ENCODE measurements around the gene VILL.
"Not testable (repeated sequence)": the region's sequence is repeated elsewhere in the genome, so short reads cannot be mapped to it uniquely, and the experiment has no call there.

VILL gene

DNA sequence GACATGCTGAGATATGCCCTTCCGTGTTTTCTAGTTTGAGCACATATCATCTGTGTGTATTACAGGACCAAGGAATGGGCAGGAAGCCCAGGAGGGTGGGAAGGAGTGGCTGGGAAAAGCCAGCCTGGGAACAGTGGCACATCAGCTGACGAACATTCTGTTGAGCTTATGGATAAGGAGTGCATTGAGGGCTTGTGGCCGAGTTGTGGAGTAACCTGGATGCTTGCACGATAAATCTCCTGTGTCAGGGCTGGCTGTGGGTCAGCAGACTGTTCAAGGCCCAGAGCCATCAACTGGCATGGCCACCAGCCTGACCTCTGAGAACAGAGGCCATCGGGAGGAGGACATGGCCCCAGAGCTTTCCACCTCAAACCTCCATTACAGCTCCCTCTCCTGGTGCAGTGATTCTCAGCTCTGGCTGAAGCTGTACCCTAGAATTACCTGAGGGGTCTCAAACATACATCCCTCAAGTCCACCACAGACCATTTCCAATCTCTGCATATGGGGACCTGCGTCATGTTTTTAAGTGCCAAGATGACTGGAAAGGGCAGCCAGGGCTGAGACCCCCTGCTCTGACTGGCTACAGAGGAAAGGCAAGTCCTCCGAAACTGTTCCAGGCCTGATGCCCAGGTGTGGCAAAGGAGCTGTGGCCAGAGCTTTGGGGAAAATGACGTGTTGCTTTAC is 4.8 kb upstream of the VILL start:
- H3K36me3 ChIP-seq (ENCODE audit: control insufficient read depth, insufficient read depth, low read length): no peaks in the 10 kb centered on the region
- no peak overlapping the region for H3K4me3 ChIP-seq (ENCODE audit: insufficient read depth, low read depth, low read length, poor library complexity, severe bottlenecking)
- no peak overlapping the region for H3K27ac ChIP-seq (ENCODE audit: insufficient read depth, low read length, poor library complexity, severe bottlenecking)
- no peaks in the 10 kb centered on the region for H3K27me3 ChIP-seq (replicated peaks; ENCODE audit: control insufficient read depth, insufficient read depth, low read length, poor library complexity, severe bottlenecking)
- no peak for DNase-seq
- no peaks in the 10 kb centered on the region for H3K9me3 ChIP-seq (ENCODE audit: control insufficient read depth, low read length)
- H3K4me1 ChIP-seq (ENCODE audit: control insufficient read depth, insufficient read depth, low read length, poor library complexity, severe bottlenecking): no peaks in the 10 kb centered on the region

DNA sequence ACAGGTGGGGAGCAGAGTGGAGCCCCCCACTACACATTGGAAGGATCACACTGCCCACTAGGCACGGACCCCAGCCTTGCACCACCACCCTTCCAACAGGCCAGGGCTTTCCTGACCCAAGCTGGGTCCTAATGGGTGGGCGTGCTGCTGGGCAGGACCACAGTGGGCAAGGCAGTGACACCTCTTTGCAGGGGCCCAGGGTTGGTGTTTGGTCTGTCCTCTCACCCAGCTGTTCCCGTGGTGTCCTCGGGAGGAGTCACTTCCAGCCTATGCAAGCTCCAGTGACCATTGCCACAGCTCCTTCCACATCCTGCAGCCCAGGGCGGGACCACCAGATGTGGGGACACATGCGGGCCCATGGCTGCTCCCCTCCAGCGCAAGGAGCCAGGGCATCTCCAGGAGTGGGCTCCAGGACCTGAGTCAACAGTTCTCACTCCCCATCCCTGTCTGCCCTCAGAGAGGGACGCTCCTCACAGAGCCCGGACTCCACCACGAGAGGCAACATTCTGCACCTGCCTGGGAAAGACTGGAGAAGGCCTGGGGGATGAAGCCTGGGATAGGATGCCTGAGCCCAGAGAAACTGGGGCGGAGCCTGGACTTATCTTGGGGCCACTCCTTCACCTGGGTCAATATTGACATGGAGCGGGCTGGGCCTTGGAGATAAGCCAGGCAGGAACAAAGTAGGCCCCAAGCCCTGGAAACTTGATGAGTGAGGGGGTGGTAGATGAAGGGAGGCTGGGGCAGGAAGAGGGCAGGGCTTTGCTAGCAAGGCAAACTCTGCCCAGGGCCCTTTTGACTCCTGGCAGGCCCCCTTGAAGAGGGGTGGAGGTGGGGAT is 3.9 kb upstream of the VILL start:
- no peaks in the 10 kb centered on the region for H3K36me3 ChIP-seq (ENCODE audit: control insufficient read depth, insufficient read depth, low read length)
- no peak overlapping the region for H3K4me3 ChIP-seq (ENCODE audit: insufficient read depth, low read depth, low read length, poor library complexity, severe bottlenecking)
- no peak overlapping the region for H3K27ac ChIP-seq (ENCODE audit: insufficient read depth, low read length, poor library complexity, severe bottlenecking)
- H3K27me3 ChIP-seq (replicated peaks; ENCODE audit: control insufficient read depth, insufficient read depth, low read length, poor library complexity, severe bottlenecking): no peaks in the 10 kb centered on the region
- H3K4me1 ChIP-seq (ENCODE audit: control insufficient read depth, insufficient read depth, low read length, poor library complexity, severe bottlenecking): no peaks in the 10 kb centered on the region
- no peak for DNase-seq
- no peaks in the 10 kb centered on the region for H3K9me3 ChIP-seq (ENCODE audit: control insufficient read depth, low read length)

DNA sequence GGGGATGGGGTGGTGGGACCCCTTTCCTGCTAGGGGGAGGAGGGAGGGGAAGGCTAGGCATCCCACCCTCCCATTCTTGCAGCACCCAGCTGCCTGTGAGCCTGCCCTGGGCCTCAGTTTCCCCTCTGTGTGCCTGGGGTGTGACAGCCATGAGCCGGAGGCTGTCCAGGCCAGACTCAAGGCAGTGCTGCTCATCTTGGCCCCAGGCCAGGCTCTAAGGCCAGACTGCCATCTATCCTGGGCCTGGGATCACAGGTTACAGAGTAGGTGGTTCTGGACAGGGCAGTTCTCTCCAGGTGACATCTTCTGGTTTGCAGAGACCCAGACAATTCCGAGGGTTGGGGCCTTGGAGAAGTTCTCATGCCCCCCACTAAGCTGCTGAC is 3.3 kb upstream of the VILL start:
- DNase-seq: no peak
- Histone ChIP-seq H3K4me1 (ENCODE audit: control insufficient read depth, insufficient read depth, low read length, poor library complexity, severe bottlenecking) (no peaks in the 10 kb centered on the region), H3K27me3 (replicated peaks; ENCODE audit: control insufficient read depth, insufficient read depth, low read length, poor library complexity, severe bottlenecking) (no peaks in the 10 kb centered on the region), H3K9me3 (ENCODE audit: control insufficient read depth, low read length) (no peaks in the 10 kb centered on the region), H3K36me3 (ENCODE audit: control insufficient read depth, insufficient read depth, low read length) (no peaks in the 10 kb centered on the region), H3K27ac (ENCODE audit: insufficient read depth, low read length, poor library complexity, severe bottlenecking) (no peak overlapping the region), H3K4me3 (ENCODE audit: insufficient read depth, low read depth, low read length, poor library complexity, severe bottlenecking) (no peak overlapping the region)

DNA sequence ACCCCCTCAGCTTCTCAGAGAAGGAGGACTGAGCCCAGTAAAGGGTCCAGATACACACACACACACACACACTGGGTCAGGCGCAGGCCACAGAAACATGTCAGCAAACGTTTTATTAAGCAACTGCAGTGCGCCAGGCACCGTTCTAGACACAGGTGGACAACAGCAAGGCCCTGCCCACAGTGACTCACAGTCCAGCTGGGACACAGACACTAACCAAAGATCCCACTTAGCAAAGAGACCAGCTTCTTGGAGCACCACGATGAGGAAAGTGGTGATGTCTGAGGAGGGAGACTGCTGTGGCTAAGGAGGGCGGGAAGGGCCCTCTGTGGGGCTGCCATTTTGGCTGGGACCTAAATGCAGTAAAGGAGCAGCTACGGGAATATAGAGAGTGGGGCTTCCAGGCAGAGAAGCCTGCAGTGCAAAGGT is 2.8 kb upstream of the VILL start:
- no peak overlapping the region for H3K4me3 ChIP-seq (ENCODE audit: insufficient read depth, low read depth, low read length, poor library complexity, severe bottlenecking)
- H3K36me3 ChIP-seq (ENCODE audit: control insufficient read depth, insufficient read depth, low read length): no peaks in the 10 kb centered on the region
- no peaks in the 10 kb centered on the region for H3K4me1 ChIP-seq (ENCODE audit: control insufficient read depth, insufficient read depth, low read length, poor library complexity, severe bottlenecking)
- H3K9me3 ChIP-seq (ENCODE audit: control insufficient read depth, low read length): no peaks in the 10 kb centered on the region
- H3K27me3 ChIP-seq (replicated peaks; ENCODE audit: control insufficient read depth, insufficient read depth, low read length, poor library complexity, severe bottlenecking): no peaks in the 10 kb centered on the region
- no peak overlapping the region for H3K27ac ChIP-seq (ENCODE audit: insufficient read depth, low read length, poor library complexity, severe bottlenecking)
- DNase-seq: no peak

DNA sequence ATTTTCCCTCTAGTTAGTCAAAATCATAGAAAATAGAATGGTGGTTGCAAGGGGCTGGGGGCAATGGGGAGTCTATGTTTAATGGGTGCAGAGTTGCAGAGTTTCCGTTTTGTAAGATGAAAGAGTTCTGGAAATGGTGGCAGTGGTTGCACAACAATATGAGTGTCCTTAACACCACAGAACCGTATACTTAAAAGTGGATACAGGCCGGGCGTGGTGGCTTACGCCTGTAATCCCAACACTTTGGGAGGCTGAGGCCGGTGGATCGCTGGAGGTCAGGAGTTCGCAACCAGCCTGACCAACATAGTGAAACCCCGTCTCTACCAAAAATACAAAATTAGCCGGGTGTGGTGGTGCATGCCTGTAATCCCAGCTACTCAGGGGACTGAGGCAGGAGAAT is 2.2 kb upstream of the VILL start:
- H3K36me3 ChIP-seq (ENCODE audit: control insufficient read depth, insufficient read depth, low read length); DNase-seq: not testable (repeated sequence)

DNA sequence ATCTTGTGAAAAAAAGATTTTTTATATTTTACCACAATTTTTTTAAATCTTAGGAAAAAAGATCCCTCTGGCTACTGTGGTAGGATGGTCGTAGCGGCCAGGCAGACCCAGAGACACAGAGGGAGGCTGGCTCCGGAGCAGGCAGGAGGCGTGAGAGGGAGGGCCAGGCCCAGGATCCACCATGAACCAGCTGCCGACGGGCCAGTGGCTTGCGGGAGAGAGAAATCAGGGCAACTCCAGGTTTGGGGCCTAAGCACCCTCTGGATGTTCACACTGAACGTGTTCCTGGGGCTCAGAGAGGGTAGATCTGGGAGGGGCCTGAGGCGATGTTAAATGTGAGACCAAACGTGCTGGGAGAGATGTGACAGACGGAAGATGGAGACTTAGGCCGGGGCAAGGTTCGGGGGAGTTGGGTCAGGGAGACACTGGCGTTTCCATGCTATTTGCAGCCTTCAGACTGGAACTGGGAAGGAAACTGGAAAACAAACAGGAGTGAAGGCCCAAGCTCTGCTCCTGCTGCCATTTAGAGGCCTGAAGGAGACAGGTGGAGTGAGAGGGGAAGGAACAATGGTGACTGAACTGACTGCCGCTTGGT is 1.6 kb upstream of the VILL start:
- H3K36me3 ChIP-seq (ENCODE audit: control insufficient read depth, insufficient read depth, low read length): no peaks in the 10 kb centered on the region
- no peaks in the 10 kb centered on the region for H3K9me3 ChIP-seq (ENCODE audit: control insufficient read depth, low read length)
- no peak overlapping the region for H3K27ac ChIP-seq (ENCODE audit: insufficient read depth, low read length, poor library complexity, severe bottlenecking)
- H3K4me3 ChIP-seq (ENCODE audit: insufficient read depth, low read depth, low read length, poor library complexity, severe bottlenecking): no peak overlapping the region
- no peak for DNase-seq
- no peaks in the 10 kb centered on the region for H3K27me3 ChIP-seq (replicated peaks; ENCODE audit: control insufficient read depth, insufficient read depth, low read length, poor library complexity, severe bottlenecking)
- H3K4me1 ChIP-seq (ENCODE audit: control insufficient read depth, insufficient read depth, low read length, poor library complexity, severe bottlenecking): peaks cover 7% of the 10 kb centered on the region

More for the DNA sequence above, 2.2 kb upstream of the VILL start:
- not testable (repeated sequence) for H3K27me3 ChIP-seq (replicated peaks; ENCODE audit: control insufficient read depth, insufficient read depth, low read length, poor library complexity, severe bottlenecking); H3K9me3 ChIP-seq (ENCODE audit: control insufficient read depth, low read length); H3K4me3 ChIP-seq (ENCODE audit: insufficient read depth, low read depth, low read length, poor library complexity, severe bottlenecking); H3K27ac ChIP-seq (ENCODE audit: insufficient read depth, low read length, poor library complexity, severe bottlenecking); H3K4me1 ChIP-seq (ENCODE audit: control insufficient read depth, insufficient read depth, low read length, poor library complexity, severe bottlenecking)

DNA sequence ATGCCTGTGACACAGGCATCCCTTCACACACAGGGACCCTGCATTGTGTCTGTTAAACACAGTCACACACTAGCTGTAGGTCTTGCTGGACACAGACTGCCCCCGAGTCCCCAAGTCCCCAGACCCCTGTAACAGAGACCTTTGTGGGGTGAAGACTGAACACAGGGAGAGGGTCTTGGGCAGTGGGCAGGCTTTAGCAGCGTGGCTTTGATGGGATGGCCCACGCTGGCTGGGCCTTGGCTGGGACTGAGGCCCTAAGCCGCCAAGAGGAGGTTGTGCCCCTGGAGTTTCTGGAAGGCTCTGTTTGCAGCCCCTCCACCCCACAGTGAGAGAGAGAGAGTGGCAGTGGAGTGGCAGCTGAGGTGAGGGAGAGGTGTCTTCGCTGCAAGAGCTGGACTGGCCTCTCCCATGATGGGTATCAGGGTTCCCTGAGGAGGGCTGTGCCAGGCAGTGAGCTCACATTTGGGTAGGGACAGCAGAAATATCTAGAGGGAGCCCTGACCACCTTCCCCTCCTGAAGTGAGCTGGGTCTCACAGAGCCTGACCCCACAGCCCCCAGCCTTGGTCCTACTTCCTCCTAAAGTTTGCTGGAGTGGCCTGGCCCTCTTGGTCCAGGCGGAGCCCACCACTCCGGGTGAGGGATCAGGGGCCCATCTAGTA is 635 bp upstream of the VILL start:
- Histone ChIP-seq H3K27me3 (replicated peaks; ENCODE audit: control insufficient read depth, insufficient read depth, low read length, poor library complexity, severe bottlenecking) (no peaks in the 10 kb centered on the region), H3K4me1 (ENCODE audit: control insufficient read depth, insufficient read depth, low read length, poor library complexity, severe bottlenecking) (peaks cover 14% of the 10 kb centered on the region), H3K27ac (ENCODE audit: insufficient read depth, low read length, poor library complexity, severe bottlenecking) (no peak overlapping the region), H3K36me3 (ENCODE audit: control insufficient read depth, insufficient read depth, low read length) (no peaks in the 10 kb centered on the region), H3K9me3 (ENCODE audit: control insufficient read depth, low read length) (no peaks in the 10 kb centered on the region), H3K4me3 (ENCODE audit: insufficient read depth, low read depth, low read length, poor library complexity, severe bottlenecking) (no peak overlapping the region)
- DNase-seq: no peak

DNA sequence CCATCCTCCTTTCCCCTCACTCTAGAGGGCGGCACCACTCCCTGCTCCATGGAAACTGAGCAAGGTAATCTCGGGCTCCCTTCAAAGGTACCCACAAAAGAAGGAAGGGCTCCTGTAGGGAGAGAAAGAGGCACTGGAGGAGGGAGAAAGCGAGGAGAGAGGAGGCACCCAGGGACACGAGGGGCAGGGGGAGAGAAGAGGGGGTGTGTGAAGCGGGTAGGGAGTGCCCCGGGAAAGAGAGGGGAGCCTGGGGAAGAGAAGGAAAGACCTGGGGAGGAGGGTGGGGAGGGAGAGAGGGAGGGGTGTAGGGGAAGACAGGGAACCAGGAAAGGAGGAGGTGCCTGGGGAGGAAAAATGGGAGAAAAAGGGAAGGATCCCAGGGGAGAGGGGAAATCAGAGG is 523 bp downstream of the VILL start:
- no peaks in the 10 kb centered on the region for H3K27me3 ChIP-seq (replicated peaks; ENCODE audit: control insufficient read depth, insufficient read depth, low read length, poor library complexity, severe bottlenecking)
- no peak overlapping the region for H3K27ac ChIP-seq (ENCODE audit: insufficient read depth, low read length, poor library complexity, severe bottlenecking)
- no peaks in the 10 kb centered on the region for H3K36me3 ChIP-seq (ENCODE audit: control insufficient read depth, insufficient read depth, low read length)
- H3K9me3 ChIP-seq (ENCODE audit: control insufficient read depth, low read length): no peaks in the 10 kb centered on the region
- no peak for DNase-seq
- no peak overlapping the region for H3K4me3 ChIP-seq (ENCODE audit: insufficient read depth, low read depth, low read length, poor library complexity, severe bottlenecking)
- peaks cover 25% of the 10 kb centered on the region for H3K4me1 ChIP-seq (ENCODE audit: control insufficient read depth, insufficient read depth, low read length, poor library complexity, severe bottlenecking)

DNA sequence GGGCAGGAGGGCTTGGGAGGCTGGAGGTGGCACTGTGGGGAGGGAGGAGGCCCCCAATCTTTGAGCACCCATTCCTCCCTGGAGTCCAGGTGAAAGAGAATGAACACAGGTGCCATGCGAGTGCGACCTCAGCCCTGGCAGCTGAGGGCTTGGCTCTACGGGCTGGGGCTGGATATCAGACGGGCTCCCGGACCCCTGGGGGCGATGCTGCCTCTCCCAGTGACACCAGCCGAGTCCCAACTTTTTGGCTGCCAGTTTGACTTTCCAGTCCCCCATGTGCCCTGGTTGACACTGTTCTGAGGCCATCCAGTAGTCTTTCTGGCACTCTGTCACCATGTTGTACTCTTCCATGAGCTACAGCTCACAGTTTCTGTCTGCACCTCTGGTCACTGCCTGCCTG is 1.2 kb downstream of the VILL start:
- Histone ChIP-seq H3K27me3 (replicated peaks; ENCODE audit: control insufficient read depth, insufficient read depth, low read length, poor library complexity, severe bottlenecking) (no peaks in the 10 kb centered on the region), H3K4me1 (ENCODE audit: control insufficient read depth, insufficient read depth, low read length, poor library complexity, severe bottlenecking) (peaks cover 32% of the 10 kb centered on the region), H3K9me3 (ENCODE audit: control insufficient read depth, low read length) (no peaks in the 10 kb centered on the region)

More for the DNA sequence above, 1.2 kb downstream of the VILL start:
- Histone ChIP-seq H3K4me3 (ENCODE audit: insufficient read depth, low read depth, low read length, poor library complexity, severe bottlenecking) (no peak overlapping the region), H3K36me3 (ENCODE audit: control insufficient read depth, insufficient read depth, low read length) (no peaks in the 10 kb centered on the region), H3K27ac (ENCODE audit: insufficient read depth, low read length, poor library complexity, severe bottlenecking) (no peak overlapping the region)
- DNase-seq: no peak
